ENCODE results near the gene MKNK2. TPM values are rescaled to one million over a fixed set of nuclear protein-coding genes. Genes with fewer than 3 reads are reported as not detected.
"Not testable (repeated sequence)": the region's sequence is repeated elsewhere in the genome, so short reads cannot be mapped to it uniquely, and the experiment has no call there.

The MKNK2 gene
- total RNA-seq, 1 donor from 2014 or later, result 81.3 TPM

DNA sequence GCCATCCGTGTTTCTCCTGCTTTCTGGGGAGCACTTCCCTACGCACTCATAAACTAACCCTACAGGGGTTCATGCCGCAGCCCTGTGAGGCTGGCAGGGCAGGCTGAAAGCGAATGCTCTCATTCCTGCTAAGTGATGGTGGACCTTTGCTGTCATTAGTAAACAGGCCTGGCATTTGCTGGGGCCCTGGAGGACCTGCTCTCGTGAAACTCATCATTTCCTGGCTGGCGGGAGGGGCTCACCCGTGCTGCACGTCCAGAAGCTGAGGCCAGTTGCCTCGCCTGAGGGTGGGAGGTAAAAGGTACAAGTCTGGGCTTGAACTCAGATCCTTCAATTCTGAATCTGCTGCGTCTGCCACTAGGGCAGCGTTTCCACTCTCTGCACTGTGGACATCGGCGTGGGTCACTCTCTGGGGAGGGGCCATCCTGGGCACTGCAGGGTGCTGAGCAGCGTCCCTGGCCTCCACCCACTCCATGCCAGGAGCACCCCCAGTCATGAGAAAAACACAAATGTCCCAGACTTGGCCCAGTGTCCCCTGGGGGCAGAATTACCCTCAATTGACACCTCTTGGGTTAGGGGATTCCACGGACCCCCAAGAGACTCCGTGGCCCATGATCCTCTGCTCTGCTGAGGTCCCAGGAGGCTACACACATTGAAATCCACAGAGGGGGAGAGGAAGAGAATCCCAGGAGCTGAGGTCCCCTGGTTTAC lies 38.1 kb upstream of the MKNK2 start:
- H3K36me3 Mint-ChIP-seq (ENCODE audit: unreplicated experiment), result peaks cover 6% of the 10 kb centered on the region
- TF ChIP-seq, protein P1, sequence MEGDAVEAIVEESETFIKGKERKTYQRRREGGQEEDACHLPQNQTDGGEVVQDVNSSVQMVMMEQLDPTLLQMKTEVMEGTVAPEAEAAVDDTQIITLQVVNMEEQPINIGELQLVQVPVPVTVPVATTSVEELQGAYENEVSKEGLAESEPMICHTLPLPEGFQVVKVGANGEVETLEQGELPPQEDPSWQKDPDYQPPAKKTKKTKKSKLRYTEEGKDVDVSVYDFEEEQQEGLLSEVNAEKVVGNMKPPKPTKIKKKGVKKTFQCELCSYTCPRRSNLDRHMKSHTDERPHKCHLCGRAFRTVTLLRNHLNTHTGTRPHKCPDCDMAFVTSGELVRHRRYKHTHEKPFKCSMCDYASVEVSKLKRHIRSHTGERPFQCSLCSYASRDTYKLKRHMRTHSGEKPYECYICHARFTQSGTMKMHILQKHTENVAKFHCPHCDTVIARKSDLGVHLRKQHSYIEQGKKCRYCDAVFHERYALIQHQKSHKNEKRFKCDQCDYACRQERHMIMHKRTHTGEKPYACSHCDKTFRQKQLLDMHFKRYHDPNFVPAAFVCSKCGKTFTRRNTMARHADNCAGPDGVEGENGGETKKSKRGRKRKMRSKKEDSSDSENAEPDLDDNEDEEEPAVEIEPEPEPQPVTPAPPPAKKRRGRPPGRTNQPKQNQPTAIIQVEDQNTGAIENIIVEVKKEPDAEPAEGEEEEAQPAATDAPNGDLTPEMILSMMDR (IDR thresholded peaks at IDR 0.05), result no peak
- no peaks in the 10 kb centered on the region for H3K9me3 Mint-ChIP-seq (ENCODE audit: unreplicated experiment)
- H3K4me3 Mint-ChIP-seq (ENCODE audit: unreplicated experiment), result no peak overlapping the region
- DNase-seq (ENCODE audit: extremely low spot score, unreplicated experiment), result no peak
- H3K27ac Mint-ChIP-seq (ENCODE audit: unreplicated experiment), result peak overlapping the region; percentile 95
- H3K27me3 Mint-ChIP-seq (ENCODE audit: unreplicated experiment), result no peaks in the 10 kb centered on the region
- H3K4me1 Mint-ChIP-seq (ENCODE audit: unreplicated experiment), result peaks cover 51% of the 10 kb centered on the region

DNA sequence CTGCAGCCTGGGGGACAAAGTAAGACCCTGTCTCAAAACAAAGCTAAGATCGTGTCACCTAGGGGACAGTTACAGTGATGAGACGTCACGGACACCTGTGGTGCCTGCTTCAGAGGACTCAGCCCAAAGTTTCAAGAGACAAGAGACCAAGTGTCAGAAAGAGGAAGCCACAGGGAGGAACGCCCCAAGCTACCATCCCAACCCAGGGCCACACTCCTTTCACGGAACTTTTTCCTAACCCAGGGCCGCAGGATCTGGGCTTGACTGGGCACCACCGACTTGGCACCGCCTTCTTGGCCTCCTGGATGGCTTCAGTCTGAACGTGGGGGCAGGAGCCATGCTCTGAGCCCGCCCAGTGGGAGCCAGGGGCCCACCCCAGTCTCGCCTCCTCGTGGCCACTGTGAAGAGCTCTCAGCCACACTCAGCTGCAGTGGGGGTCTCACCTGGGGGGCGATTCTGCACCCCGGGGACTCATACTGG lies 36.6 kb upstream of the MKNK2 start:
- peaks cover 6% of the 10 kb centered on the region for H3K36me3 Mint-ChIP-seq (ENCODE audit: unreplicated experiment)
- no peaks in the 10 kb centered on the region for H3K27me3 Mint-ChIP-seq (ENCODE audit: unreplicated experiment)
- H3K27ac Mint-ChIP-seq (ENCODE audit: unreplicated experiment), result peak overlapping the region; percentile 60
- peaks cover 42% of the 10 kb centered on the region for H3K4me1 Mint-ChIP-seq (ENCODE audit: unreplicated experiment)
- no peaks in the 10 kb centered on the region for H3K9me3 Mint-ChIP-seq (ENCODE audit: unreplicated experiment)
- no peak overlapping the region for H3K4me3 Mint-ChIP-seq (ENCODE audit: unreplicated experiment)
- DNase-seq (ENCODE audit: extremely low spot score, unreplicated experiment), result no peak
- TF ChIP-seq, protein P1 (IDR thresholded peaks at IDR 0.05), result no peak

DNA sequence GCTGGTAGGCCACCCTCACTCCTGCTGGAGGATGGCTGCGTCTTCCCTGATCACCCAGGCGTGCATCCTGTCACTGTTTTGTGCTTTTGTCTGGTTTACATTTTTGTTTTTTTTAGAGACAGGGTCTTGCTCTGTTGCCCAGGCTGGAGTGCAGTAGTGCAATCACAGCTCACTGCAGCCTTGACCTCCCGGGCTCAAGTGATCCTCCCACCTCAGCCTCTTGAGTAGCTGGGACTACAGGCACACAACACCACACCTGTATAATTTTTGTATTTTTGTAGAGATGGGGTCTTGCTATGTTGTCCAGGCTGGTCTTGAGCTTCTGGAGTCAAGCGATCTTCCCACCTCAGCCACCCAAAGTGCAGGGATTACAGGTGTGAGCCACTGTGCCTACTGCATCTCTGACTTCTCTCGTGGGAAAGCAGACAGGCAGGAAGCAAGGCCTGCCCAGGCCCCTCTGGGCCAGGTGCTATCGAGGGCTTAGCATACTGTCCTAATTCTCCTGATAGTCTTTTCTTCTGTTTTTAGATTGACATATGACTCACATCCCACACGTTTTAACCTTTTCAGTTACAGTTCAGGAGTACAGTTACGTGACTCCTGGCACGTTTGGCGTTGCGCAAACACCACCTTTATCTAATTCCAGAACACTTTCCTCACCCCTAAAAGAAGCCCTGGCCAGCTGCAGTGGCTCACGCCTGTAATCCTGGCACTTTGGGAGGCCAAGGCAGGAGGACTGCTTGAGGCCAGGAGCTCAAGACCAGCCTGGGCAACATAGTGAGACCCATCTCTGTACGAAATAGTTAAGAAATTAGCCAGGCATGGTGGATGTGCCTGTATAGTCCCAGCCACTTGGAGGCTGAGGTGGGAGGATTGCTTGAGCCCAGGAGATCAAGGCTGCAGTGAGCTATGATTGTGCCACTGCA lies 35.9 kb upstream of the MKNK2 start:
- DNase-seq (ENCODE audit: extremely low spot score, unreplicated experiment); H3K27me3 Mint-ChIP-seq (ENCODE audit: unreplicated experiment); H3K36me3 Mint-ChIP-seq (ENCODE audit: unreplicated experiment); H3K4me3 Mint-ChIP-seq (ENCODE audit: unreplicated experiment); H3K9me3 Mint-ChIP-seq (ENCODE audit: unreplicated experiment): not testable (repeated sequence)
- H3K27ac Mint-ChIP-seq (ENCODE audit: unreplicated experiment), result peak overlapping the region; percentile 60
- peaks cover 42% of the 10 kb centered on the region for H3K4me1 Mint-ChIP-seq (ENCODE audit: unreplicated experiment)

DNA sequence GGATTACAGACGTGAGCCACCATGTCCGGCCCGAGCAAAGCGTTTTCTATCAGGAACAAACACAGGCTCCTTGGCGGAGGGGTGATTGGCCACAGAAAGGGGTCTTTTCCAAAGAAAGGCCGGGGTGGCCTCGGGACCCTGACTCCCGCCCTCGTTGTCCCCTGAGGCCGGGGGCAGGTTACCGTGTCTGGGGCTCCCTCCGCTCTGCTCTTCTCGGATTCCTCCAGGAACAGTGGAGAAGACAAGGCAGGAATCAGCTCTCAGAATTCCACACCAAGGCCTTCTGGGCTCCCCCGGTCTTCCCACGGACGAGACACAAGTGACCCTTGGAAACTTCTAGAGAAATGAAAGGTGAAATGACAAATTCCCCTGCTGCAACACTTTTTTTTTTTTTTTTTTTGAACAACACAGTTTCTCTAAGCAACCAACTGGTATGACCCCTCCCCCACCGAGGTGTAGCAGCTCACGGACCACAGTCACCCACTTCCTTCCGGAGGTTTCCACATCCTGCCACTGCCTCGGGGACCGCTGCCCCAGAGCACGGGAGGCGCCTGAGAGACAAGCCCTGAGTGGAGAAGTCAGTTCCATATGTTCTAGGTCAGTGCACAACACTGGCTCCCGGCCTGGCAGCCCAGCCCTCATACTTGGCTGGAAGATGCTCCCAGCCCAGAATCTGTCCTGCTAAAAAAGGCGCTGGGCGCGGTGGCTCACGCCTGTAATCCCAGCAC lies 34.1 kb upstream of the MKNK2 start:
- Mint-ChIP-seq H3K36me3 (ENCODE audit: unreplicated experiment) (peaks cover 8% of the 10 kb centered on the region), H3K27me3 (ENCODE audit: unreplicated experiment) (no peaks in the 10 kb centered on the region), H3K27ac (ENCODE audit: unreplicated experiment) (peak overlapping the region; percentile 78), H3K4me3 (ENCODE audit: unreplicated experiment) (no peak overlapping the region), H3K9me3 (ENCODE audit: unreplicated experiment) (no peaks in the 10 kb centered on the region), H3K4me1 (ENCODE audit: unreplicated experiment) (peaks cover 31% of the 10 kb centered on the region)
- TF ChIP-seq, protein P1 (IDR thresholded peaks at IDR 0.05), result no peak
- no peak for DNase-seq (ENCODE audit: extremely low spot score, unreplicated experiment)

DNA sequence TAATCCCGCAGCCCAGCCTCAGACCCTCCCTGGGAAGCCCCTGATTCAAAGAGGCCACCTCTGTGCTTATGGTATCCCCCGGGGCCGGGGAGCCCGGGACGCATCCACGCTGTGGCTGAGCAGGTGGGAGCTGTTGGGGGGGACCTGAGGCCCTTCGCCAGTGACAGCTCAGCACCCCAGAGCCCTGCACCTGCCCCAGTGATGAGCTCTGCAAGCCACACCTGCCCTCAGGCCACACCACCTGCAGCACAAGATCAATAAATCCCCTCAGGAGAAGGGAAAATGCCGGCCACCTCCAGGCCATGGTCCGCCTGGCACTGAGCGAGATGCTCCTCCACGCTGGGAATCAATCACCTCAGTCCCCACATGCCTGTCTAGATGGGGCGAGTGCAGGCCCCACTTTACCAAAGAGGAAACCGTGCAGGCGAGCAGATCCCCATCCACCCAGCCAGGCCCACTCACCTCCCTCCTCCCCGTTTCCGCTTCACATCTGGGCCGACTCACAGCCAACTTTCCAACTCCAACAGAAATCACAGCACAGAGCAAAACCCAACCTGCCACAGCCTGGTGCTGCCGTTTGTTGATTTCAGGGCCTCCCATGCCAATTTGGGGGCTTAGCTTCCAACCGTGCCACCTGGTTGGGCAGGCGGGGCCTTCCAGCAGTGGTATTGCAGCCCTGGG lies 32.3 kb upstream of the MKNK2 start:
- no peak overlapping the region for H3K4me3 Mint-ChIP-seq (ENCODE audit: unreplicated experiment)
- DNase-seq (ENCODE audit: extremely low spot score, unreplicated experiment), result no peak
- no peaks in the 10 kb centered on the region for H3K9me3 Mint-ChIP-seq (ENCODE audit: unreplicated experiment)

More for the DNA sequence above, 32.3 kb upstream of the MKNK2 start:
- Mint-ChIP-seq H3K4me1 (ENCODE audit: unreplicated experiment) (peaks cover 16% of the 10 kb centered on the region), H3K27ac (ENCODE audit: unreplicated experiment) (no peak overlapping the region), H3K27me3 (ENCODE audit: unreplicated experiment) (no peaks in the 10 kb centered on the region), H3K36me3 (ENCODE audit: unreplicated experiment) (peaks cover 11% of the 10 kb centered on the region)
- TF ChIP-seq, protein P1 (IDR thresholded peaks at IDR 0.05), result no peak

Data from osteocyte (in vitro differentiated cells).